Activated T-cell treated with anti-CD3 and anti-CD28 coated beads for 1 hour (primary cell): Measurements from ENCODE around the gene CHODL.

Source experiments
- DNase-seq: peaks from one replicate; pipeline ENCODE4 v3.0.0-alpha.2; 2020; ENCODE audit warnings: low read depth

The CHODL gene

GRCh38 chr21:18244671-18245463, at the start of gene CHODL:
CHODL (plus strand) TSS chr21:18244833; CDS start chr21:18245224, 391 bp downstream.
- DNase-seq: no peak

- no peak for DNase-seq
These were observed 39.7 kb upstream of the CHODL start for GRCh38 chr21:18204931-18205330.

- no peak for DNase-seq
These were observed 26.3 kb upstream of the CHODL start for GRCh38 chr21:18218331-18218730.

- DNase-seq: no peak
These were observed 24.1 kb upstream of the CHODL start for GRCh38 chr21:18220498-18220897.

GRCh38 chr21:18222346-18222745, 22.3 kb upstream of the CHODL start:
- no peak for DNase-seq

- no peak for DNase-seq
These were observed 16.4 kb upstream of the CHODL start for GRCh38 chr21:18228060-18228739.

- DNase-seq: no peak
These were observed 9.1 kb upstream of the CHODL start for GRCh38 chr21:18235545-18235944.

GRCh38 chr21:18245464-18245967, 883 bp downstream of the CHODL start:
- no peak for DNase-seq

GRCh38 chr21:18248171-18248570, 3.5 kb downstream of the CHODL start:
- no peak for DNase-seq

- DNase-seq: no peak
These were observed 5.0 kb downstream of the CHODL start for GRCh38 chr21:18249672-18250071.

GRCh38 chr21:18251065-18251464, 6.4 kb downstream of the CHODL start:
- no peak for DNase-seq

- DNase-seq: no peak
These were observed 7.6 kb downstream of the CHODL start for GRCh38 chr21:18252256-18252655.

- no peak for DNase-seq
These were observed 8.0 kb downstream of the CHODL start for GRCh38 chr21:18252680-18253079.

- DNase-seq: no peak
These were observed 8.6 kb downstream of the CHODL start for GRCh38 chr21:18253221-18253620.

- no peak for DNase-seq
These were observed 9.2 kb downstream of the CHODL start for GRCh38 chr21:18253799-18254198.

- no peak for DNase-seq
These were observed 21.3 kb downstream of the CHODL start for GRCh38 chr21:18265944-18266343.

GRCh38 chr21:18267496-18267895, 22.9 kb downstream of the CHODL start:
- DNase-seq: no peak

GRCh38 chr21:18268906-18269305, 24.3 kb downstream of the CHODL start:
- no peak for DNase-seq

GRCh38 chr21:18269856-18270255, 25.2 kb downstream of the CHODL start:
- no peak for DNase-seq

- DNase-seq: no peak
These were observed 28.8 kb downstream of the CHODL start for GRCh38 chr21:18273400-18273799.

- no peak for DNase-seq
These were observed 29.7 kb downstream of the CHODL start for GRCh38 chr21:18274370-18274769.

- DNase-seq: no peak
These were observed 31.1 kb downstream of the CHODL start for GRCh38 chr21:18275781-18276180.

- DNase-seq: no peak
These were observed 40.7 kb downstream of the CHODL start for GRCh38 chr21:18285379-18285778.
